Measurements from ENCODE around the gene BLTP3A.
"Not testable (repeated sequence)": the region's sequence is repeated elsewhere in the genome, so short reads cannot be mapped to it uniquely, and the experiment has no call there.

The BLTP3A gene

DNA sequence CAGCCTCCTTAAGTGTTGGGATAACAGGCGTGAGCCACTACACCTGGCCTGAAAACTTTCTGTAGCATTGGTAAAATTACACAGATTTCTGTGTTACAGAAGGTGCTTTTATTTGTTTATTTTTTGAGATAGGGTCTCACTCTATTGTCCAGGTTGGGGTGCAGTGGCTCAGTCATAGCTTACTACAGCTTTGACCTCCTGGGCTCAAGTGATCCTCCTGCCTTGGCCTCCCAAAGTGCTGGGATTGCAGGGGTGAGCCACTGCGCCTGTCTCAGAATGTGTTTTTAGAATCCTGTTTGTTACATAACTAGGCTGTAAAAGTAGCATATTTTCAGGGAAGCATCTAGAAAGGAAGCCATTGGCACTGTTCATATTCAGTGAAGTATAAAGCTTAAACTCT is 16.9 kb upstream of the BLTP3A start:
- TF ChIP-seq, protein P1, sequence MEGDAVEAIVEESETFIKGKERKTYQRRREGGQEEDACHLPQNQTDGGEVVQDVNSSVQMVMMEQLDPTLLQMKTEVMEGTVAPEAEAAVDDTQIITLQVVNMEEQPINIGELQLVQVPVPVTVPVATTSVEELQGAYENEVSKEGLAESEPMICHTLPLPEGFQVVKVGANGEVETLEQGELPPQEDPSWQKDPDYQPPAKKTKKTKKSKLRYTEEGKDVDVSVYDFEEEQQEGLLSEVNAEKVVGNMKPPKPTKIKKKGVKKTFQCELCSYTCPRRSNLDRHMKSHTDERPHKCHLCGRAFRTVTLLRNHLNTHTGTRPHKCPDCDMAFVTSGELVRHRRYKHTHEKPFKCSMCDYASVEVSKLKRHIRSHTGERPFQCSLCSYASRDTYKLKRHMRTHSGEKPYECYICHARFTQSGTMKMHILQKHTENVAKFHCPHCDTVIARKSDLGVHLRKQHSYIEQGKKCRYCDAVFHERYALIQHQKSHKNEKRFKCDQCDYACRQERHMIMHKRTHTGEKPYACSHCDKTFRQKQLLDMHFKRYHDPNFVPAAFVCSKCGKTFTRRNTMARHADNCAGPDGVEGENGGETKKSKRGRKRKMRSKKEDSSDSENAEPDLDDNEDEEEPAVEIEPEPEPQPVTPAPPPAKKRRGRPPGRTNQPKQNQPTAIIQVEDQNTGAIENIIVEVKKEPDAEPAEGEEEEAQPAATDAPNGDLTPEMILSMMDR (IDR thresholded peaks at IDR 0.05): no peak
- Histone ChIP-seq H3K27ac (no peak overlapping the region), H3K36me3 (peaks cover 41 to 89% (median 59%) of the 10 kb centered on the region in 3 donors), H3K27me3 (no peaks in the 10 kb centered on the region), H3K4me3 (no peak overlapping the region), H3K4me1 (no peaks in the 10 kb centered on the region), H3K9me3 (no peaks in the 10 kb centered on the region)
- intact Hi-C loops (cut with DNase I; ENCODE audit: low total_unique reads): no loop called here
- DNase-seq: no peak

DNA sequence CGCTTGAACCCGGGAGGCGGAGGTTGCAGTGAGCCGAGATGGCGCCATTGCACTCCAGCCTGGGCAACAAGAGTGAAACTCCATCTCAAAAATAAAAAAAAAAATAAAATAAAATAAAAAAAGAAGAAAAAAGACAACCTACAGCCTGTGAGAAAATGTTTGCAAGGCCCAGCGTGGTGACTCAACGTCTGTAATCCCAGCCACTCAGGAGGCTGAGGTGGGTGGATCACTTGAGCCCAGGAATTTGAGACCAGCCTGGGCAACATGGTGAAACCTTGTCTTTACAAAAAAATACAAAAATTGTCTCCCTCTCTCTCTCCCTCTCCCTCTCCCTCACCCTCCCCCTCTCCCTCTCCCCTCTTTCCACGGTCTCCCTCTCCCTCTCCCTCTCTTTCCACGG is 6.5 kb upstream of the BLTP3A start:
- H3K27me3 ChIP-seq; DNase-seq; intact Hi-C loops (cut with DNase I; ENCODE audit: low total_unique reads): not testable (repeated sequence)

DNA sequence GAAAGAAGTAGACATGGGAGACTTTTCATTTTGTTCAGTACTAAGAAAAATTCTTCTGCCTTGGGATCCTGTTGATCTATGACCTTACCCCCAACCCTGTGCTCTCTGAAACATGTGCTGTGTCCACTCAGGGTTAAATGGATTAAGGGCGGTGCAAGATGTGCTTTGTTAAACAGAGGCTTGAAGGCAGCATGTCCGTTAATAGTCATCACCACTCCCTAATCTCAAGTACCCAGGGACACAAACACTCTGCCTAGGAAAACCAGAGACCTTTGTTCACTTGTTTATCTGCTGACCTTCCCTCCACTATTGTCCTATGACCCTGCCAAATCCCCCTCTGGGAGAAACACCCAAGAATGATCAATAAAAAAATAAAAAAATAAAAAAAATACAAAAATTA is 4.7 kb upstream of the BLTP3A start:
- H3K36me3 ChIP-seq; DNase-seq; H3K27ac ChIP-seq; H3K4me1 ChIP-seq; intact Hi-C loops (cut with DNase I; ENCODE audit: low total_unique reads); H3K4me3 ChIP-seq; H3K9me3 ChIP-seq; H3K27me3 ChIP-seq: not testable (repeated sequence)

More for the DNA sequence above, 6.5 kb upstream of the BLTP3A start:
- H3K9me3 ChIP-seq, H3K27ac ChIP-seq, H3K36me3 ChIP-seq, H3K4me1 ChIP-seq, H3K4me3 ChIP-seq: not testable (repeated sequence)

DNA sequence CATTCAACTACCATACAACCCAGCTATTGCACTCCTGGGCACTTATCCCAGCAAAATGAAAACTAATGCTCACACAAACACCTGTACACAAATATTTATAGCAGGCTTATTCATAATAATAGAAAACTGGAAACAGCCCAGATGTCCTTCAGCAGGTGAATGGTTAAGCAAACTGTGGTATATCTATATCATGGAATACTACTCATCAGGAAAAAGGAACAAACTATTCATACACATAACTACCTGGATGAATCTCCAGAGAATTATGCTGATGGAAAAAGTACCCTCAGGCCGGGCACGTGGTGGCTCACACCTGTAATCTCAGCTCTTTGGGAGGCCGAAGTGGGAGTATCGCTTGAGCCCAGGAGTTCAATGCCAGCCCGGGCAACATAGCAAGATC is 3.8 kb upstream of the BLTP3A start:
- intact Hi-C loops (cut with DNase I; ENCODE audit: low total_unique reads): no loop called here
- TF ChIP-seq, protein P1 (IDR thresholded peaks at IDR 0.05): no peak
- Histone ChIP-seq H3K36me3 (no peaks in the 10 kb centered on the region), H3K27ac (no peak overlapping the region), H3K27me3 (no peaks in the 10 kb centered on the region), H3K4me3 (no peak overlapping the region), H3K9me3 (no peaks in the 10 kb centered on the region), H3K4me1 (peaks cover 0 to 10% (median 5%) of the 10 kb centered on the region in 4 donors)
- no peak for DNase-seq

DNA sequence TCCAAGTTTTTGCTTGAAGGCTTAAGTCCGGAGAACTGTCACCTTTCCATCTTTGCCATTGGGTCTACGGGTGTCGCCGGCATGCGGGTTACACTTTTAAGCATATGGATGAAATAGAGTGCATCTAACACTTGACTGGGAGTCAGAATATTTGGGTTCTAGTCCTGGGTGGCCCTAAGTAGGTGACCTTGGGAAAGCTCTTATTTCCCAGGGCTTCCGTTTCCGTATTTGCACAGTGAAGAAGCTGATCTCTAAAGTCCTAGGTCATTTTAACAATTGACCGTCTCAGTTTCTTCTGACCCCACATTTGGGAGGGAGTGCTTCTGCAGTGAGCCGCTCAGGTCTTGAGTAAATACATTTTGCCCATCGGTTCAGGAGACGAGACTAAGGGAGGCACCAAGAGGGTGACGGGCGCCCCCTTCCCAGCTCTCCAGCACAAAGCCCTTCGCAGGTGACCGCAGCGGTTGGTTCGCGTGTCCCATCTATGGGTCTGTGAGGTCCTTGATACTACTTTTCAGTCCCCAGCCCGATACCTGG is 651 bp upstream of the BLTP3A start:
- no peaks in the 10 kb centered on the region for H3K27me3 ChIP-seq
- intact Hi-C loops (cut with DNase I; ENCODE audit: low total_unique reads): loop anchor here (5.0 kb wide), 1 partner anchor 96 kb away; the partner anchor contains the start of genes ANKS1A and TAF11
- peak overlapping the region; percentile 70 to 76 for H3K4me3 ChIP-seq
- peak; percentile 38 to 68 for DNase-seq
- H3K4me1 ChIP-seq: peaks cover 0 to 17% (median 13%) of the 10 kb centered on the region in 4 donors
- TF ChIP-seq, protein P1 (IDR thresholded peaks at IDR 0.05): no peak
- H3K27ac ChIP-seq: peak overlapping the region; percentile 87 to 88
- H3K9me3 ChIP-seq: no peaks in the 10 kb centered on the region
- no peaks in the 10 kb centered on the region for H3K36me3 ChIP-seq

DNA sequence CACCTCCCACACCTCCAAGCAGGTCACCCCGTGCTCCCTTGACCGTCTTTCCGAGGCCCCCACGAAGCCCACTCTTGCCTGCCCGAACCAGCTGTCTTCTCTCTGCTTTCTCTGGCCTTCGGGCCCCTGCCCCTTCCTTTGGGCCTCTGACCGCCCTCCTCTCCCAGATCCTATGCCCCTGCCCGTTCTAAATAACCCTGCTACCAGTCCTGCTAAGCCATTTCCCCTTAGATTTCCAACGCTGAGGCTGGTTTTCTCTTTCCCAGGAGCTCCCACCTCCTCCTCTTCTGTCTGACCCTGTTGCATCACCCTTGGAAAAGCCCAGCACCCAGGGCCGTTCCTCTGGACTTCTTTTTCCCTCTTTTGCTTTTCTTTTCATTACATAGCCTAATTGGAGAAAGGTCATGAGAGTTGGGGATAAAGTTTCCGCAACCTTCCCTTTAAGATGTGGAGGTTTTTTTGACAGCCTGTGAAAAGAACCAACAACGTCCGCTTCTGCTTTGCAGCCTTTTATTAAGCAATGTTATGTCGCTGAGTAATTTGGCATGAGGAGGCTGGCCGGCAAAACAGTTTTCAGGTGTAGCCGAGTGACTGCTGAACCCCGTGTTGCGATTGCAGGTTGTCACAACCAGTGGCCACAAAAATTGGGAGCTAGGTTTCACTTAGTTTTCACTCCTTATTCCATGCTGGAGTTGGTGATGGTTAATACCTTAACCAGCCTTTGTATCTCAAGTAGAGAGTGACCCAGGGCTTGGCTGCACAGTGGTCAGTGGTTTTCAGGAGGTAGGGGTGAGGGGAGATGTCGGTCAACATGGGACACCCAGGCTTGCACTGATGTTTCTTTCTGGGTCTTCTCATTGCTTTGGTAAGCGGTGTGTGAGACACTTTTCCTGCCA is 970 bp downstream of the BLTP3A start:
- peak; percentile 56 to 69 for DNase-seq
- Histone ChIP-seq H3K4me3 (peak overlapping the region; percentile 70 to 76), H3K9me3 (no peaks in the 10 kb centered on the region), H3K27me3 (no peaks in the 10 kb centered on the region), H3K36me3 (no peaks in the 10 kb centered on the region), H3K27ac (peak overlapping the region; percentile 87 to 88), H3K4me1 (peaks cover 0 to 17% (median 13%) of the 10 kb centered on the region in 4 donors)
- intact Hi-C loops (cut with DNase I; ENCODE audit: low total_unique reads): loop anchor here (5.0 kb wide), 1 partner anchor 94 kb away; the partner anchor contains the start of genes ANKS1A and TAF11
- TF ChIP-seq, protein P1 (IDR thresholded peaks at IDR 0.05): no peak
